ENCODE results near the gene CAND2.
"Not testable (repeated sequence)": the region's sequence is repeated elsewhere in the genome, so short reads cannot be mapped to it uniquely, and the experiment has no call there.

CAND2 gene

DNA sequence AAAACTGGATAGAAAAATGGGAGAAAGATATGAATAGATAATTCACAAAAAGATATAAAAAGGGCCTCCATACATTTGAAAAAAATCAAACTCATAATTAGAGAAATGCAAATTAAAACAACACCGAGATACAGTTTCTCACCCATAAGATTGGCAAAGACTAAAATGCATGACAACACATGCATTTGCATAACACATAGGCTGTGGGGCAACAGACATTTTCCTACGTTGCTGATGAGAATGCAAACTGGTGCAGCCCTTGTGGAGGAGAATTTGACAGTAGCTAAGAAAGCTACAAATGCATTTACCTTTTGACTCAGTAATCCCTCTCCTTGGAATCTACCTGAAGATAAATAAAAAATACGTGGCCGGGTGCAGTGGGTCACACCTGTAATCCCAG, 11.4 kb upstream of the CAND2 start:
- H3K4me1 ChIP-seq (ENCODE audit: control insufficient read depth, insufficient read depth, low read length, poor library complexity, severe bottlenecking) = no peaks in the 10 kb centered on the region
- H3K27me3 ChIP-seq (replicated peaks; ENCODE audit: control insufficient read depth, insufficient read depth, low read length, poor library complexity, severe bottlenecking) = no peaks in the 10 kb centered on the region
- no peaks in the 10 kb centered on the region for H3K9me3 ChIP-seq (ENCODE audit: control insufficient read depth, low read length)
- no peak for DNase-seq
- H3K36me3 ChIP-seq (ENCODE audit: control insufficient read depth, insufficient read depth, low read length) = no peaks in the 10 kb centered on the region
- H3K4me3 ChIP-seq (ENCODE audit: insufficient read depth, low read depth, low read length, poor library complexity, severe bottlenecking) = no peak overlapping the region
- H3K27ac ChIP-seq (ENCODE audit: insufficient read depth, low read length, poor library complexity, severe bottlenecking) = no peak overlapping the region

DNA sequence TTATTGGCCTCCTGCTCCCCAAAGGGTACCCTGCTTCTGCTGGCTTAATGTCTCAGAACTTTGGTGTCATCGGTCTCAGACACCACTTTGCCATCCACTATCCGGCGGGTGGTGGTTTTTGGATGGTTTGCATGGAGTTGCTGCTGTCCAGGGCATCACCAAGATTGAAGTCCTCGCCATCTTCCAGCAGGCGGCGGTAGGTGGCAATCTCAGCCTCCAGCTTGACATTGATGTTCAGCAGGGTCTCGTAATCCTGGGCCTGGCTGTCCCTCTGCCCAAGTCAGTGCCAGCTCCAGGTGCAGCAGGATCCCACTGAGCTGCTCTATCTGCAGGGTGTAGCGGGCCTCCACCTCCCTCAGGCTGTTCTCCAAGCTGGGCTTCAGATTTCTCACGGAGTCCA, 9.1 kb upstream of the CAND2 start:
- H3K27me3 ChIP-seq (replicated peaks; ENCODE audit: control insufficient read depth, insufficient read depth, low read length, poor library complexity, severe bottlenecking); H3K4me1 ChIP-seq (ENCODE audit: control insufficient read depth, insufficient read depth, low read length, poor library complexity, severe bottlenecking); H3K9me3 ChIP-seq (ENCODE audit: control insufficient read depth, low read length); H3K4me3 ChIP-seq (ENCODE audit: insufficient read depth, low read depth, low read length, poor library complexity, severe bottlenecking); H3K27ac ChIP-seq (ENCODE audit: insufficient read depth, low read length, poor library complexity, severe bottlenecking); H3K36me3 ChIP-seq (ENCODE audit: control insufficient read depth, insufficient read depth, low read length): not testable (repeated sequence)
- peak; percentile 9 to 27 (median 13) for DNase-seq

DNA sequence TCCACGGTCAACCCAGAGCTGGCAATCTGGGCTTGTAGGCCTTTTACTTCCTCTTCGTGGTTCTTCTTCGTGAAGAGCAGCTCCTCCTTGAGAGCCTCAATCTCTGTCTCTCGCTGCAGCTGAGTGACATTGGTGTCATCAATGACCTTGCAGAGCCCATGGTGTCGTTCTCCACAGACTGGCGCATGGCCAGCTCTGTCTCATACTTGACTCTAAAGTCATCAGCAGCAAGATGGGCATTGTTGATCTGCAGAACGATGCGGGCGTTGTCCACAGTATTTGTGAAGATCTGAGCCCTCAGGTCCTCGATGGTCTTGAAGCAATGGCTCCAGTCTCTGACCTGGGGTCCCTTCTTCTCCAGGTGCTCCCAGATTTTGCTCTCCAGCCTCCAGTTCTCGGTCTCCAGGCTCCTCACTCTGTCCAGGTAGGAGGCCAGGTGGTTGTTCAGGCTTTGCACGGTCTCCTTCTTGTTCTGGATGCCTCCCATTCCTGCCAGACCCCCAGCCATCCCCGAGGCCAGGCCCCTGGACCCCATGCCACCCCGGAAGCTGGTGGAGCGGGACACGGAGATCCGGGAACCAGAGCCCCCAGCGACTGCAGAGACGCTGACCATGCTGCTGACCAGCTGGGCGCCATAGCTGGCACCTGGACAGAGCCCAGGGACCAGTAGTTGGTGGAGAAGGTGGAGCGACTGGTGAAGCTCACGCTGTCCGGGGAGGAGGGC, 8.4 kb upstream of the CAND2 start:
- H3K27ac ChIP-seq (ENCODE audit: insufficient read depth, low read length, poor library complexity, severe bottlenecking); H3K36me3 ChIP-seq (ENCODE audit: control insufficient read depth, insufficient read depth, low read length); H3K27me3 ChIP-seq (replicated peaks; ENCODE audit: control insufficient read depth, insufficient read depth, low read length, poor library complexity, severe bottlenecking); H3K4me3 ChIP-seq (ENCODE audit: insufficient read depth, low read depth, low read length, poor library complexity, severe bottlenecking); H3K4me1 ChIP-seq (ENCODE audit: control insufficient read depth, insufficient read depth, low read length, poor library complexity, severe bottlenecking); H3K9me3 ChIP-seq (ENCODE audit: control insufficient read depth, low read length); DNase-seq: not testable (repeated sequence)

DNA sequence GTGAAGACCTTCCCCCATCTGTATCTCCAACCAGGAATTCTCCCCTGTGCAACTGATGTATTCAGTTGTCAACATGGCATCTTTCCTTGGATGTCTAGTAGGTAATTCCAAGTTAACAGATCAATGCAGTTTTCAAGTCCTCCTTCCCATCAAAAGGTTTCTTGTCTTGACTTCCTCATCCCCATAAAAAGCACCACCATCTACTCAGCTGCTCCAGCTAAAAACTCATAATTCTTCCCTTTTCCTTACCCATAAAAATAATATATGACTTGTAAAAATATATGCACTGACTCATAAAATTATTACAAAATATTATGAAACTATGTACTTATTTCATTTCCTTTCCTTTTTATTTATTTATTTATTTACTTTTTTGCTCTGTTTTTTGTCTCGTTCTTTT, 5.0 kb upstream of the CAND2 start:
- H3K4me3 ChIP-seq (ENCODE audit: insufficient read depth, low read depth, low read length, poor library complexity, severe bottlenecking) = no peak overlapping the region
- DNase-seq = no peak
- no peaks in the 10 kb centered on the region for H3K9me3 ChIP-seq (ENCODE audit: control insufficient read depth, low read length)
- H3K4me1 ChIP-seq (ENCODE audit: control insufficient read depth, insufficient read depth, low read length, poor library complexity, severe bottlenecking) = peaks cover 5% of the 10 kb centered on the region
- H3K27ac ChIP-seq (ENCODE audit: insufficient read depth, low read length, poor library complexity, severe bottlenecking) = no peak overlapping the region
- no peaks in the 10 kb centered on the region for H3K36me3 ChIP-seq (ENCODE audit: control insufficient read depth, insufficient read depth, low read length)
- no peaks in the 10 kb centered on the region for H3K27me3 ChIP-seq (replicated peaks; ENCODE audit: control insufficient read depth, insufficient read depth, low read length, poor library complexity, severe bottlenecking)

DNA sequence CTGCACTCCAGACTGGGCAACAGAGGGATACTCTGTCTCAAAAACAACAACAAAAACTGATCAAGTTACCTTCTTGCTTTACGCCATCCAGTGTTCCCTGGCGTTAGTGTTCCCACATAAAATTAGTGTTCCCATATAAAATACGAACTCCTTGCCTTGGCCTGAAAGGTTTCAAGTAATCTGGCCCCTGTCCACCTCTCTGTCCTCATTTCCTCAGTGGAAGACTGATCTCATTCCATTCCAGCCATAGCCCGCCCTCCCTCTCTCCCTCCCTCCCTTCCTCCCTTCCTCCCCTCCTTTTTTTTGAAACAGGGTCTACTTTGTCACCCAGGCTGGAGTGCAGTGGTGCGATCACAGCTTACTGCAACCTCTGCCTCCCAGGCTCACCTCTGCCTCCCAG, 2.8 kb upstream of the CAND2 start:
- Histone ChIP-seq H3K27me3 (replicated peaks; ENCODE audit: control insufficient read depth, insufficient read depth, low read length, poor library complexity, severe bottlenecking) (no peaks in the 10 kb centered on the region), H3K27ac (ENCODE audit: insufficient read depth, low read length, poor library complexity, severe bottlenecking) (no peak overlapping the region), H3K36me3 (ENCODE audit: control insufficient read depth, insufficient read depth, low read length) (no peaks in the 10 kb centered on the region), H3K4me3 (ENCODE audit: insufficient read depth, low read depth, low read length, poor library complexity, severe bottlenecking) (no peak overlapping the region), H3K4me1 (ENCODE audit: control insufficient read depth, insufficient read depth, low read length, poor library complexity, severe bottlenecking) (peaks cover 8% of the 10 kb centered on the region), H3K9me3 (ENCODE audit: control insufficient read depth, low read length) (no peaks in the 10 kb centered on the region)
- no peak for DNase-seq

DNA sequence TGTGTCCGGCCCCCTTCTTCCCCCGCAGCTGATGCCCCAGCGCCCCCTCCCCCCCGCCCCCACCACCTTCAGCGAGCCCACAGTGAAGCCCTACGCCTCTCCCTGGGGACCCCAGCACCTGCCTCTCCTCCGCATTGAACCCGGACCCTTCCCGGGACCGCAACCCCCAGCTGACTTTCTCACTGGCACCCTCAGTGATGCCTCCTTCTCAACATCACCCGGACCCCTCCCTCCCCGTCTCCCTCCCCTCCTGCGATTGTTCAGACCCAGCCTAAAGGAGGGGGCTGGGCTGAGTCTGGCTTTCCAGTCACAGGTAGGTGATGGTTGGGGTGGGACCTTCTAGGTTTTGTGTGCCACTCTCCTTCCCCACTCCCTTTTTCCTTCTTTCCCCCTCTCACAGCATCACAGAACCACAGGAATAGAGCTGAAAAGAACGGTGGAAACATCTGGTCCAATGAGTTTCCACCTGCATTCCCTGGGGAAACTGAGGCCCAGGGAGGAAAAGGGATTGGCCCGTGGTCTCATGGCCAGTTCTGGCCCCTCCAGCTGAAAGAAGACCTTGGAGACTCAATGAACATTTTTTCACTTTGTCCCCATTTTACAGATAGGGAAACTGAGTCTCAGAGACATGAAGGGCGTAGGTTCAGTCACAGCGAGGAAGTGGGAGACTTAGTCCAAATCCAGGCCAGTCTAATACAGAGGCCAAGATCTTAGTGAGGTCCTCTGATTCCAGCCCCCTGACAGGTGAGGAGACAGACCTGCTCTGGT, 828 bp downstream of the CAND2 start:
- no peak for DNase-seq
- no peaks in the 10 kb centered on the region for H3K27me3 ChIP-seq (replicated peaks; ENCODE audit: control insufficient read depth, insufficient read depth, low read length, poor library complexity, severe bottlenecking)
- H3K9me3 ChIP-seq (ENCODE audit: control insufficient read depth, low read length) = no peaks in the 10 kb centered on the region
- peaks cover 8% of the 10 kb centered on the region for H3K4me1 ChIP-seq (ENCODE audit: control insufficient read depth, insufficient read depth, low read length, poor library complexity, severe bottlenecking)
- H3K4me3 ChIP-seq (ENCODE audit: insufficient read depth, low read depth, low read length, poor library complexity, severe bottlenecking) = peak overlapping the region; percentile 64
- H3K27ac ChIP-seq (ENCODE audit: insufficient read depth, low read length, poor library complexity, severe bottlenecking) = no peak overlapping the region
- no peaks in the 10 kb centered on the region for H3K36me3 ChIP-seq (ENCODE audit: control insufficient read depth, insufficient read depth, low read length)

DNA sequence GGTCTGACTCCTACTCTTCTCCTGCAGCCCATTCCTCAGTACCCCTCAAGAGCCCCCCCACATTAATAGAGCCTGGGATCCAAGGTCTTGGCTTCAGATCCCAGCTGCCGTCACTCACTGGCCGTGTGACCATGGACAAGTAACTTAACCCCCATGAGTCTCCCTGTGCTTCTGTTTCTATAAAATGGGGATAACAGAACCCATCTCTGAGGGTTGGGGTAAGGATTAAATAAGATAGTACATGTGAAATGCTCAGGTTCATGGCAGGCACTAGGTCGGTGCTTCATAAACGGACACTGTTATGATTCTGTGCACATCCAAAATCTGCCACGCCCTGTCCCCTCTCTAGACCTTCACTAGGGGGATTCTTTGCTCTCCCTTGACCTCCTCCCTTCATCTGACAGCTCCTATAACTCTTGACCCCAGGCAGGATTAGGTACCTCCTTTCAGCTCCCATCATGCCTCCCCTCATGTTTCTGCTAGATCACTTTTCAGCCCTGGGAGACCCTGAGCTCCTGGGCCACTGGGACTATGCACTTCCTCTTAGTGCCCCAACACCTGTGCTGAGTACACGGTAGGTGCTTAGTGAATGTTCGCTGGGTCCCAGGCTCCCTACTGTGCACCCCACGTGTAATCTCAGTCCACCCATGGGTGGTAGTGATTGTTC, 1.5 kb downstream of the CAND2 start:
- Histone ChIP-seq H3K36me3 (ENCODE audit: control insufficient read depth, insufficient read depth, low read length) (no peaks in the 10 kb centered on the region), H3K27me3 (replicated peaks; ENCODE audit: control insufficient read depth, insufficient read depth, low read length, poor library complexity, severe bottlenecking) (no peaks in the 10 kb centered on the region), H3K27ac (ENCODE audit: insufficient read depth, low read length, poor library complexity, severe bottlenecking) (no peak overlapping the region), H3K9me3 (ENCODE audit: control insufficient read depth, low read length) (no peaks in the 10 kb centered on the region), H3K4me1 (ENCODE audit: control insufficient read depth, insufficient read depth, low read length, poor library complexity, severe bottlenecking) (peaks cover 8% of the 10 kb centered on the region), H3K4me3 (ENCODE audit: insufficient read depth, low read depth, low read length, poor library complexity, severe bottlenecking) (no peak overlapping the region)
- DNase-seq = no peak

DNA sequence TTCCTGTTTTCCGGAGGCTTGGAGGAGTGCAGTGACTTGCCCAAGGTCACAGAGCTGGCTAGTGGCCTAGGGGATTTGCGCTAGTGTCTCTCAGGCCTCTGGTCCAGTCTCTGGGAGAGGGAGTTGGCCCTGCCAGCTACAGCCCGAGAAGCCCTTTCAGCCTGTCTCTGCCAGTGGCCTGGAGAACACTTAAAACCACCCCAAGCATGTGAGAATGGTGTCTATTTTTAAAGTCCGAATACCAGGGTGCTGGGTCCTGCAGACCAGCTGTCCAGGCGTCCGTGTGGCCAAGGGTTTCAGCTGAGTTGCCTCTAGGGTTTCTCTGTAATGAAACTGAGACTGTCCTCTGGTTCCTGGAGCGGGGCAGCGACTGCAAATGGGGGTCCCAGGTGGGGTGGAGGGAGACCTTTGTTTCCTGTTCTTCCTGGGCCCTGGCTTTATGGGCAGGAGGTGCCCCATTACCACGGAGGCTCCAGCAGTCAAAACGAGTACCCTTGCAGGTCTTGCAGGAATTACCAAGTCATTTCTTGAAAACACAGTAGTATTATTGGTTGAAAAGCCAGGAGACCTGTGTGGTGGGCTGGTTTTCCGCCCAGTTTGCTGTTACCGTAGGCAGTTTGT, 2.2 kb downstream of the CAND2 start:
- Histone ChIP-seq H3K27ac (ENCODE audit: insufficient read depth, low read length, poor library complexity, severe bottlenecking) (no peak overlapping the region), H3K4me3 (ENCODE audit: insufficient read depth, low read depth, low read length, poor library complexity, severe bottlenecking) (no peak overlapping the region), H3K36me3 (ENCODE audit: control insufficient read depth, insufficient read depth, low read length) (no peaks in the 10 kb centered on the region)

DNA sequence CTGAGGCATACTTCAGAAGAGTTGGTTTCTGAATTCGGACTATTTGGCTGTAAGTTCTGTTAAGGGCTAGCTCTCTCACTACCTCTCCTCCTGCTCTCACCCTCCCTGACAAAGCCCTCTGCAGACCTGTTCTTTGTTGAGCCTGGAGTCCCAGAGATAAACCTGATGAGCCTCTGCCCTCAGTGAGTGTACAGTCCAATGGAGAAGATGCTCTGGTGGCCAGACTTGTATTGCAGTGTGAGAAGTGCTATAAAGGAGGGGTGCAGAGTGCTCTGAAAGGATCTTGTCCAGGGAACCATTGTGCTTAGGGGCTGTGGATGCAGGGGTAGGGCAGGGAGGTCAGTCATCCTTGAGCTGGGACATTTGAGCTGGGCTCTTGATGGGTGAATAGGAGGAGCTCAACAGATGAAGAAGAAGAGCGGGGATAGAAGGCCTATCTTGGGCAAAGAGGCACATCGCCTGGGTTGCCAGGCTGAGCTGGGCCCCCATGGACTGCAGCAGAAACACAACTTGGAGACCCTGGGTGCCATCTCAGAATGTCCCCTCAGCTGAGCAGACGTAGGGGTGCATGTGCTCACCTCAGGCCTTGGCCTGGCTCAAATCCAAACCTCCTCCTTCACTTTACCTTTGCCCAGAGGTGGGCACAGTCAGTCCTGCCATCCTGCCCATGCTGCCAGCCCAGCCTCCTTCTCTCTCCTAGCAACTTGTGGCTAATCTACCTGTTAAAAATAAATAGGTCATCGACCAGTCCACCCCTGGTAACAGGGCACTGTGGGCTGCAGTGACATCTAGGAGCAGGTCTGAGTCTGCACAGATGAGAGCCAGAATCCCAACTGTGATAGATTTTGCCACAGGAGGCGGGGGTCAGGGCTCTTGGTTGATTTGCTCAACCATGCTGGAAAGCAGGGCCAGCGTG, 3.3 kb downstream of the CAND2 start:
- DNase-seq = no peak
- Histone ChIP-seq H3K36me3 (ENCODE audit: control insufficient read depth, insufficient read depth, low read length) (no peaks in the 10 kb centered on the region), H3K27me3 (replicated peaks; ENCODE audit: control insufficient read depth, insufficient read depth, low read length, poor library complexity, severe bottlenecking) (no peaks in the 10 kb centered on the region), H3K27ac (ENCODE audit: insufficient read depth, low read length, poor library complexity, severe bottlenecking) (no peak overlapping the region), H3K4me3 (ENCODE audit: insufficient read depth, low read depth, low read length, poor library complexity, severe bottlenecking) (no peak overlapping the region), H3K9me3 (ENCODE audit: control insufficient read depth, low read length) (no peaks in the 10 kb centered on the region), H3K4me1 (ENCODE audit: control insufficient read depth, insufficient read depth, low read length, poor library complexity, severe bottlenecking) (peaks cover 8% of the 10 kb centered on the region)

More for the DNA sequence above, 2.2 kb downstream of the CAND2 start:
- DNase-seq = no peak
- H3K27me3 ChIP-seq (replicated peaks; ENCODE audit: control insufficient read depth, insufficient read depth, low read length, poor library complexity, severe bottlenecking) = no peaks in the 10 kb centered on the region
- H3K4me1 ChIP-seq (ENCODE audit: control insufficient read depth, insufficient read depth, low read length, poor library complexity, severe bottlenecking) = peaks cover 8% of the 10 kb centered on the region
- H3K9me3 ChIP-seq (ENCODE audit: control insufficient read depth, low read length) = no peaks in the 10 kb centered on the region
